Chondrocyte (in vitro differentiated cells): ENCODE measurements around the gene CILP2. TPM values are rescaled to one million over a fixed set of nuclear protein-coding genes. Genes with fewer than 3 reads are reported as not detected.

ENCODE experiments used
- DNase-seq: peaks from one replicate; pipeline ENCODE4 v3.0.0; 2021; ENCODE audit warnings: mixed read lengths, low spot score
- H3K27ac Mint-ChIP-seq: one replicate; pipeline ENCODE4 v1.8.0; 2021; ENCODE audit warnings: mild to moderate bottlenecking, moderate library complexity, mixed read lengths; ENCODE audit not compliant: unreplicated experiment
- H3K27me3 Mint-ChIP-seq: 2 replicates; pipeline ENCODE4 v1.8.0; 2021; ENCODE audit warnings: low read depth, mixed read lengths
- H3K36me3 Mint-ChIP-seq: 2 replicates; pipeline ENCODE4 v1.8.0; 2021; ENCODE audit warnings: low read depth, mixed read lengths
- H3K4me1 Mint-ChIP-seq: 2 replicates; pipeline ENCODE4 v1.8.0; 2021; ENCODE audit warnings: low read depth, mild to moderate bottlenecking, mixed read lengths
- H3K4me3 Mint-ChIP-seq: one replicate; pipeline ENCODE4 v1.8.0; 2021; ENCODE audit warnings: mild to moderate bottlenecking, moderate library complexity, mixed read lengths; ENCODE audit not compliant: unreplicated experiment
- H3K9me3 Mint-ChIP-seq: 2 replicates; pipeline ENCODE4 v1.8.0; 2021; ENCODE audit warnings: low read depth, mixed read lengths
- CTCF ChIP-seq: fragments of 200-600 bp; sonication (generic); IDR thresholded peaks from 2 replicates; pipeline ENCODE4 v1.5.0; 2021; ENCODE audit warnings: antibody characterized with exemption, mild to moderate bottlenecking, moderate library complexity
- total RNA-seq: library from RNA; stranded (reverse); gene quantifications from 3 replicates; pipeline ENCODE4 v1.2.1, GENCODE V29; 2021

Gene CILP2
- total RNA-seq, 1 donor from 2014 or later = 12.7 TPM

GRCh38 chr19:19552798-19553197 lies 14.7 kb downstream of the CILP2 start:
- H3K4me1 Mint-ChIP-seq = peaks cover 38% of the 10 kb centered on the region
- no peaks in the 10 kb centered on the region for H3K9me3 Mint-ChIP-seq
- TF ChIP-seq CTCF = peak; percentile 76
- peaks cover 2% of the 10 kb centered on the region for H3K27me3 Mint-ChIP-seq
- DNase-seq = no peak
- H3K27ac Mint-ChIP-seq = no peak overlapping the region
- H3K36me3 Mint-ChIP-seq = no peaks in the 10 kb centered on the region
- H3K4me3 Mint-ChIP-seq = no peak overlapping the region

- no peak for DNase-seq
- Mint-ChIP-seq H3K27ac (peak overlapping the region; percentile 17), H3K36me3 (no peaks in the 10 kb centered on the region), H3K4me1 (peaks cover 37% of the 10 kb centered on the region), H3K4me3 (no peak overlapping the region), H3K27me3 (peaks cover 2% of the 10 kb centered on the region), H3K9me3 (no peaks in the 10 kb centered on the region)
- no peak for TF ChIP-seq CTCF
Measured at GRCh38 chr19:19553670-19554069, 15.6 kb downstream of the CILP2 start.

GRCh38 chr19:19554074-19555023 lies 16.3 kb downstream of the CILP2 start:
- no peaks in the 10 kb centered on the region for H3K36me3 Mint-ChIP-seq
- H3K27me3 Mint-ChIP-seq = no peaks in the 10 kb centered on the region
- peak; percentile 86 for DNase-seq
- peaks cover 31% of the 10 kb centered on the region for H3K4me1 Mint-ChIP-seq
- H3K9me3 Mint-ChIP-seq = no peaks in the 10 kb centered on the region
- TF ChIP-seq CTCF = peak; percentile 82
- H3K4me3 Mint-ChIP-seq = no peak overlapping the region
- H3K27ac Mint-ChIP-seq = peak overlapping the region; percentile 17

- H3K4me3 Mint-ChIP-seq = no peak overlapping the region
- H3K4me1 Mint-ChIP-seq = peaks cover 2% of the 10 kb centered on the region
- H3K36me3 Mint-ChIP-seq = no peaks in the 10 kb centered on the region
- no peaks in the 10 kb centered on the region for H3K9me3 Mint-ChIP-seq
- no peak for DNase-seq
- H3K27me3 Mint-ChIP-seq = no peaks in the 10 kb centered on the region
- TF ChIP-seq CTCF = no peak
- H3K27ac Mint-ChIP-seq = no peak overlapping the region
Measured at GRCh38 chr19:19558055-19558454, 20.0 kb downstream of the CILP2 start.

GRCh38 chr19:19558636-19559035 lies 20.6 kb downstream of the CILP2 start:
- Mint-ChIP-seq H3K9me3 (no peaks in the 10 kb centered on the region), H3K36me3 (no peaks in the 10 kb centered on the region), H3K4me3 (no peak overlapping the region), H3K27me3 (no peaks in the 10 kb centered on the region), H3K27ac (no peak overlapping the region), H3K4me1 (peaks cover 2% of the 10 kb centered on the region)
- TF ChIP-seq CTCF = no peak
- DNase-seq = no peak
